Measurements from ENCODE around the gene ACOT8. TPM values are rescaled to one million over a fixed set of nuclear protein-coding genes. Genes with fewer than 3 reads are reported as not detected.

ACOT8 gene
- total RNA-seq, 1 experiment from 2014 or later, result 33.4 TPM

- no peak overlapping the region for H3K27ac ChIP-seq
- no TSS peak for BruUV-seq (replicated peaks)
- peak overlapping the region; percentile 11; the same call in 1 of the 2 replicates for H3K4me2 ChIP-seq
- no peak for DNase-seq
- H3F3A ChIP-seq (ENCODE audit: insufficient read depth, low read depth), result peaks cover 35% of the 10 kb centered on the region
- H4K20me1 ChIP-seq (ENCODE audit: insufficient read depth), result no peaks in the 10 kb centered on the region
- no peaks in the 10 kb centered on the region for H3K9me2 ChIP-seq (ENCODE audit: insufficient read depth)
- ChIA-PET POLR2A (ENCODE audit: unreplicated experiment) (interaction anchor here (0.5 to 0.6 kb wide), 3 partner anchors 16 to 876 kb away, joined by 3 to 8 read pairs (median 4); partner anchors contain the start of gene ZSWIM1), CTCF (no interaction called here)
- peaks cover 18% of the 10 kb centered on the region for H3K4me1 ChIP-seq (replicated peaks; ENCODE audit: insufficient read depth)
- no peaks in the 10 kb centered on the region for H3K27me3 ChIP-seq (ENCODE audit: insufficient read depth, low read depth)
- no peak for TF ChIP-seq EZH2 (IDR thresholded peaks at IDR 0.05; ENCODE audit: low read depth)
- TF ChIP-seq, protein P1, sequence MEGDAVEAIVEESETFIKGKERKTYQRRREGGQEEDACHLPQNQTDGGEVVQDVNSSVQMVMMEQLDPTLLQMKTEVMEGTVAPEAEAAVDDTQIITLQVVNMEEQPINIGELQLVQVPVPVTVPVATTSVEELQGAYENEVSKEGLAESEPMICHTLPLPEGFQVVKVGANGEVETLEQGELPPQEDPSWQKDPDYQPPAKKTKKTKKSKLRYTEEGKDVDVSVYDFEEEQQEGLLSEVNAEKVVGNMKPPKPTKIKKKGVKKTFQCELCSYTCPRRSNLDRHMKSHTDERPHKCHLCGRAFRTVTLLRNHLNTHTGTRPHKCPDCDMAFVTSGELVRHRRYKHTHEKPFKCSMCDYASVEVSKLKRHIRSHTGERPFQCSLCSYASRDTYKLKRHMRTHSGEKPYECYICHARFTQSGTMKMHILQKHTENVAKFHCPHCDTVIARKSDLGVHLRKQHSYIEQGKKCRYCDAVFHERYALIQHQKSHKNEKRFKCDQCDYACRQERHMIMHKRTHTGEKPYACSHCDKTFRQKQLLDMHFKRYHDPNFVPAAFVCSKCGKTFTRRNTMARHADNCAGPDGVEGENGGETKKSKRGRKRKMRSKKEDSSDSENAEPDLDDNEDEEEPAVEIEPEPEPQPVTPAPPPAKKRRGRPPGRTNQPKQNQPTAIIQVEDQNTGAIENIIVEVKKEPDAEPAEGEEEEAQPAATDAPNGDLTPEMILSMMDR (conservative IDR thresholded peaks at IDR 0.05), result no peak
- no peaks in the 10 kb centered on the region for H3K9me3 ChIP-seq (ENCODE audit: insufficient read depth, low read depth)
- intact Hi-C loops (cut with micrococcal nuclease; ENCODE audit: unreplicated experiment), result no loop called here
- H2AFZ ChIP-seq, result no peak overlapping the region
- no peaks in the 10 kb centered on the region for H3K36me3 ChIP-seq (ENCODE audit: low read depth)
- no peaks in the 10 kb centered on the region for H3K79me2 ChIP-seq (ENCODE audit: low read depth)
- H3K4me3 ChIP-seq, result no peak overlapping the region
These were observed 21.8 kb downstream of the ACOT8 start for GRCh38 chr20:45835329-45835765.

DNA sequence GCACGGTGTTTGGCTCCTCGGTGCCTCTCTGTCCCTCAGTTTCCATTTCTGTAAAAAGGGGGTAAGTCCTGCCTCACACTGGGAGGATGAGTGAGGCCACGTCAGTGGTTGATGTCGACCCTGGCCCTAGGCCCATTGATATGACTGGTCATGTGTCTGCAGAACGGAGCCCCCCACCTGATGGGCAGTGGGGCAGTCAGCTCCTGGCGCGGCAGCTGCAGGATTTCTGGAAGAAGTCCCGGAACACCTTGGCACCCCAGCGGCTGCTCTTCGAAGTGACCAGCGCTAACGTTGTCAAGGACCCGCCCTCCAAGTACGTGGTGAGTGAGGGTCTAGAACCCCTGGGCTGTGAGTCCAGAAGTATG lies 22.4 kb downstream of the ACOT8 start:
- Histone ChIP-seq H3K27me3 (ENCODE audit: insufficient read depth, low read depth) (no peaks in the 10 kb centered on the region), H3K9me3 (ENCODE audit: insufficient read depth, low read depth) (no peaks in the 10 kb centered on the region), H3K27ac (no peak overlapping the region), H4K20me1 (ENCODE audit: insufficient read depth) (no peaks in the 10 kb centered on the region), H2AFZ (no peak overlapping the region), H3K4me1 (replicated peaks; ENCODE audit: insufficient read depth) (peaks cover 18% of the 10 kb centered on the region), H3K79me2 (ENCODE audit: low read depth) (no peaks in the 10 kb centered on the region), H3F3A (ENCODE audit: insufficient read depth, low read depth) (peaks cover 36% of the 10 kb centered on the region), H3K4me2 (peak overlapping the region; percentile 11), H3K4me3 (no peak overlapping the region; the same call in 1 of the 2 replicates), H3K9me2 (ENCODE audit: insufficient read depth) (no peaks in the 10 kb centered on the region), H3K36me3 (ENCODE audit: low read depth) (no peaks in the 10 kb centered on the region)
- POLR2A ChIA-PET (ENCODE audit: unreplicated experiment), result no interaction called here
- TSS peak; percentile 29 for BruUV-seq (replicated peaks)
- intact Hi-C loops (cut with micrococcal nuclease; ENCODE audit: unreplicated experiment), result no loop called here
- CTCF ChIA-PET, result no interaction called here
- TF ChIP-seq EZH2 (IDR thresholded peaks at IDR 0.05; ENCODE audit: low read depth), result no peak
- no peak for DNase-seq

GRCh38 chr20:45833883-45834796 lies 23.1 kb downstream of the ACOT8 start:
- Histone ChIP-seq H3K4me2 (peak overlapping the region; percentile 75), H2AFZ (peak overlapping the region; percentile 77), H3K27ac (no peak overlapping the region), H4K20me1 (ENCODE audit: insufficient read depth) (no peaks in the 10 kb centered on the region), H3F3A (ENCODE audit: insufficient read depth, low read depth) (peaks cover 36% of the 10 kb centered on the region), H3K79me2 (ENCODE audit: low read depth) (no peaks in the 10 kb centered on the region), H3K36me3 (ENCODE audit: low read depth) (no peaks in the 10 kb centered on the region), H3K9me3 (ENCODE audit: insufficient read depth, low read depth) (no peaks in the 10 kb centered on the region), H3K4me3 (peak overlapping the region; percentile 62), H3K4me1 (replicated peaks; ENCODE audit: insufficient read depth) (peaks cover 18% of the 10 kb centered on the region), H3K9me2 (ENCODE audit: insufficient read depth) (no peaks in the 10 kb centered on the region), H3K27me3 (ENCODE audit: insufficient read depth, low read depth) (no peaks in the 10 kb centered on the region)
- ChIA-PET POLR2A (ENCODE audit: unreplicated experiment) (interaction anchor here (0.6 to 0.7 kb wide), 3 partner anchors 19 to 187 kb away, joined by 3 read pairs; no protein-coding TSS in a partner anchor), CTCF (no interaction called here)
- TF ChIP-seq, protein P1 (conservative IDR thresholded peaks at IDR 0.05), result no peak
- TF ChIP-seq EZH2 (IDR thresholded peaks at IDR 0.05; ENCODE audit: low read depth), result no peak
- no TSS peak for BruUV-seq (replicated peaks)
- peak; percentile 30 to 71 for DNase-seq
- intact Hi-C loops (cut with micrococcal nuclease; ENCODE audit: unreplicated experiment), result no loop called here

All from PC-9 (cell line).